Panc1 (cell line): ENCODE measurements around the gene ISM1. TPM values are rescaled to one million over a fixed set of nuclear protein-coding genes. Genes with fewer than 3 reads are reported as not detected.

Source experiments
- ATAC-seq: fragments of 200-7000 bp; cut with Tn5 transposase; 2 replicates; pipeline ENCODE4 v1.9.1; 2020; ENCODE audit warnings: mild to moderate bottlenecking, moderate library complexity
- BruUV-seq: library from RNA; stranded (reverse); fragments of 400-500 nt; replicated peaks from 2 replicates; lab custom pipeline; 2021; lab: Mats Ljungman, UMichigan
- CTCF ChIA-PET: fragments of 300-600 bp; sonication (Branson Sonifier 250); formaldehyde crosslinking; loops from one replicate; lab custom pipeline; 2022; ENCODE audit warnings: antibody characterized with exemption; lab: Charles Lee
- POLR2A ChIA-PET: fragments of 300-600 bp; sonication (Branson Sonifier 250); formaldehyde crosslinking; loops from one replicate; lab custom pipeline; 2022; ENCODE audit warnings: antibody characterized with exemption; lab: Charles Lee
- DNase-seq: peaks from one replicate; pipeline ENCODE4 v3.0.0-alpha.2; 2010; ENCODE audit warnings: low read depth, low spot score
- H3K27ac ChIP-seq: 2 replicates; pipeline ENCODE4 v1.5.1; 2011; ENCODE audit warnings: mild to moderate bottlenecking, low read length, inconsistent platforms
- H3K27me3 ChIP-seq: fragments of 200-500 bp; sonication (Bioruptor generic); 2 replicates; pipeline ENCODE4 v1.6.0; 2014; ENCODE audit warnings: low read length, inconsistent platforms; ENCODE audit not compliant: control insufficient read depth, insufficient read depth
- H3K36me3 ChIP-seq: fragments of 200-500 bp; sonication (Bioruptor generic); 2 replicates; pipeline ENCODE4 v1.5.1; 2014; ENCODE audit warnings: inconsistent platforms, mild to moderate bottlenecking, low read length, moderate library complexity; ENCODE audit not compliant: control insufficient read depth, insufficient read depth
- H3K4me1 ChIP-seq: 2 replicates; pipeline ENCODE4 v1.5.1; 2011; ENCODE audit warnings: inconsistent platforms, mild to moderate bottlenecking, low read length, moderate library complexity; ENCODE audit not compliant: control insufficient read depth, insufficient read depth
- H3K4me3 ChIP-seq, 2 experiments: 2 replicates each; pipeline ENCODE4 v1.5.1; 2011 to 2012; ENCODE audit warnings: low read depth in 2 of 2, low read length in 2 of 2, mild to moderate bottlenecking in 2 of 2, inconsistent platforms in 1 of 2, moderate library complexity in 1 of 2
- H3K9me3 ChIP-seq: fragments of 200-500 bp; sonication (Bioruptor generic); 2 replicates; pipeline ENCODE4 v1.5.1; 2014; ENCODE audit warnings: low read depth, mild to moderate bottlenecking, inconsistent platforms, low read length, moderate library complexity; ENCODE audit not compliant: control insufficient read depth, insufficient read depth
- POLR2AphosphoS5 ChIP-seq: IDR thresholded peaks from 2 replicates; pipeline ENCODE4 v1.6.1; 2012; ENCODE audit warnings: mild to moderate bottlenecking, low read depth, low read length, moderate library complexity
- SIN3A ChIP-seq: IDR thresholded peaks from 2 replicates; pipeline ENCODE4 v1.6.1; 2012; ENCODE audit warnings: low read depth, mild to moderate bottlenecking, low read length, moderate library complexity, borderline replicate concordance; ENCODE audit not compliant: insufficient read depth
- TCF7L2 ChIP-seq: IDR thresholded peaks from 2 replicates; pipeline ENCODE4 v1.6.1; 2011; ENCODE audit warnings: mild to moderate bottlenecking, low read depth, low read length, inconsistent platforms
- in situ Hi-C: cut with HindIII; loops from 2 replicates; pipeline ENCODE4 v1.10.0; 2016; ENCODE audit warnings: low sequenced_read_pairs, low pct_unique_long_range_greater_than_20kb
- intact Hi-C: fragments of 100-400 bp; cut with micrococcal nuclease; formaldehyde crosslinking; loops from one replicate; pipeline ENCODE4 v1.10.0; 2022; ENCODE audit not compliant: unreplicated experiment
- total RNA-seq: library from RNA; stranded (reverse); gene quantifications from one replicate; pipeline ENCODE4 v1.2.1, GENCODE V29; 2021; ENCODE audit not compliant: unreplicated experiment
- TF ChIP-seq, protein P1 (sequence below): fragments of 450-650 bp; IDR thresholded peaks from 2 replicates; pipeline ENCODE4 v1.5.1; 2017; ENCODE audit warnings: mild to moderate bottlenecking
- TF ChIP-seq, protein P2 (sequence below), 2 experiments: IDR thresholded peaks; 2 replicates each; pipeline ENCODE4 v1.6.1; 2011 to 2012; ENCODE audit warnings: low read depth in 2 of 2, control low read depth in 1 of 2, low read length in 1 of 2, mild to moderate bottlenecking in 1 of 2, moderate library complexity in 1 of 2; ENCODE audit not compliant: insufficient read depth in 1 of 2

ISM1 gene
- total RNA-seq, 1 experiment from 2014 or later: not detected

GRCh38 chr20:13271977-13272975, 51.2 kb downstream of the ISM1 start:
- Histone ChIP-seq H3K4me1 (no peaks in the 10 kb centered on the region), H3K4me3 (no peak overlapping the region), H3K9me3 (no peaks in the 10 kb centered on the region), H3K27ac (no peak overlapping the region), H3K27me3 (no peaks in the 10 kb centered on the region; the same call in 1 of the 2 replicates), H3K36me3 (no peaks in the 10 kb centered on the region)
- in situ Hi-C loops (no loop called here), intact Hi-C loops (no loop called here)
- no peak for TF ChIP-seq POLR2AphosphoS5
- TF ChIP-seq TCF7L2: no peak
- TF ChIP-seq, protein P1, sequence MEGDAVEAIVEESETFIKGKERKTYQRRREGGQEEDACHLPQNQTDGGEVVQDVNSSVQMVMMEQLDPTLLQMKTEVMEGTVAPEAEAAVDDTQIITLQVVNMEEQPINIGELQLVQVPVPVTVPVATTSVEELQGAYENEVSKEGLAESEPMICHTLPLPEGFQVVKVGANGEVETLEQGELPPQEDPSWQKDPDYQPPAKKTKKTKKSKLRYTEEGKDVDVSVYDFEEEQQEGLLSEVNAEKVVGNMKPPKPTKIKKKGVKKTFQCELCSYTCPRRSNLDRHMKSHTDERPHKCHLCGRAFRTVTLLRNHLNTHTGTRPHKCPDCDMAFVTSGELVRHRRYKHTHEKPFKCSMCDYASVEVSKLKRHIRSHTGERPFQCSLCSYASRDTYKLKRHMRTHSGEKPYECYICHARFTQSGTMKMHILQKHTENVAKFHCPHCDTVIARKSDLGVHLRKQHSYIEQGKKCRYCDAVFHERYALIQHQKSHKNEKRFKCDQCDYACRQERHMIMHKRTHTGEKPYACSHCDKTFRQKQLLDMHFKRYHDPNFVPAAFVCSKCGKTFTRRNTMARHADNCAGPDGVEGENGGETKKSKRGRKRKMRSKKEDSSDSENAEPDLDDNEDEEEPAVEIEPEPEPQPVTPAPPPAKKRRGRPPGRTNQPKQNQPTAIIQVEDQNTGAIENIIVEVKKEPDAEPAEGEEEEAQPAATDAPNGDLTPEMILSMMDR: no peak
- TF ChIP-seq, protein P2, sequence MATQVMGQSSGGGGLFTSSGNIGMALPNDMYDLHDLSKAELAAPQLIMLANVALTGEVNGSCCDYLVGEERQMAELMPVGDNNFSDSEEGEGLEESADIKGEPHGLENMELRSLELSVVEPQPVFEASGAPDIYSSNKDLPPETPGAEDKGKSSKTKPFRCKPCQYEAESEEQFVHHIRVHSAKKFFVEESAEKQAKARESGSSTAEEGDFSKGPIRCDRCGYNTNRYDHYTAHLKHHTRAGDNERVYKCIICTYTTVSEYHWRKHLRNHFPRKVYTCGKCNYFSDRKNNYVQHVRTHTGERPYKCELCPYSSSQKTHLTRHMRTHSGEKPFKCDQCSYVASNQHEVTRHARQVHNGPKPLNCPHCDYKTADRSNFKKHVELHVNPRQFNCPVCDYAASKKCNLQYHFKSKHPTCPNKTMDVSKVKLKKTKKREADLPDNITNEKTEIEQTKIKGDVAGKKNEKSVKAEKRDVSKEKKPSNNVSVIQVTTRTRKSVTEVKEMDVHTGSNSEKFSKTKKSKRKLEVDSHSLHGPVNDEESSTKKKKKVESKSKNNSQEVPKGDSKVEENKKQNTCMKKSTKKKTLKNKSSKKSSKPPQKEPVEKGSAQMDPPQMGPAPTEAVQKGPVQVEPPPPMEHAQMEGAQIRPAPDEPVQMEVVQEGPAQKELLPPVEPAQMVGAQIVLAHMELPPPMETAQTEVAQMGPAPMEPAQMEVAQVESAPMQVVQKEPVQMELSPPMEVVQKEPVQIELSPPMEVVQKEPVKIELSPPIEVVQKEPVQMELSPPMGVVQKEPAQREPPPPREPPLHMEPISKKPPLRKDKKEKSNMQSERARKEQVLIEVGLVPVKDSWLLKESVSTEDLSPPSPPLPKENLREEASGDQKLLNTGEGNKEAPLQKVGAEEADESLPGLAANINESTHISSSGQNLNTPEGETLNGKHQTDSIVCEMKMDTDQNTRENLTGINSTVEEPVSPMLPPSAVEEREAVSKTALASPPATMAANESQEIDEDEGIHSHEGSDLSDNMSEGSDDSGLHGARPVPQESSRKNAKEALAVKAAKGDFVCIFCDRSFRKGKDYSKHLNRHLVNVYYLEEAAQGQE (IDR thresholded peaks at IDR 0.05; ENCODE audit: insufficient read depth in 1 of 2, low read depth in 2 of 2, low read length in 1 of 2): no peak
- ATAC-seq: no peak
- CTCF ChIA-PET: no interaction called here
- no TSS peak for BruUV-seq
- POLR2A ChIA-PET: no interaction called here
- no peak for DNase-seq

DNA sequence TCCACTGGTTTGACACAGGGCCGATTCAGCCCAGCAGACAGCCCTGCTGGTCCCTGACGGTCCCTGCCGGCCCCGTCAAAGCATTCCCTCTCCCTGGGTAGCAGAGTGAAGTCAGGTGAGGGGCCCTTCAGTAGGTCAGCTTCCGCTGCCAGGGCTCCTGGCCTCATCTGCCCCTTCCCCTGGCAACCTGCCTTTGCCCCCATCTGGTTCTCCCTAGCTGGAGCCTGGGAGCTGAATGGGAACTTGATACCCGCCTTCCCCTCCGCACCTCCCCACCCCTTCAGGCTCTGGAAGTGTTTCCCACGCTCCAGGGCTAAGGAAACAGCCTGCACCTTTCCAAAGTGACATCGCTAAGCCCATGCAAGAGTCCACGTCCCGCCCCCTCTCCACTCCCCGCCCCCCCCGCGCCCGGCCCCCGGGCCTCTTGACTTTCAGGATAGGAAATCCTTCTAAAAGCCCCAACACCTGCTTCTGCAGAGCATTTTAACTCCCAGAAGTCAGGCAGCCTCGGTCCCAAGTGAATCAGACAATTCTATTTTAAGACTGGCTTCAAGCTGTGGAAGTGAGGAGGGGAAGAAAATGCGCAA, 53.3 kb downstream of the ISM1 start:
- CTCF ChIA-PET: no interaction called here
- no TSS peak for BruUV-seq
- in situ Hi-C loops: no loop called here

More for the DNA sequence above, 53.3 kb downstream of the ISM1 start:
- TF ChIP-seq SIN3A (no peak), TCF7L2 (no peak), POLR2AphosphoS5 (no peak)
- TF ChIP-seq, protein P2 (IDR thresholded peaks at IDR 0.05; ENCODE audit: insufficient read depth in 1 of 2, low read depth in 2 of 2, low read length in 1 of 2): no peak
- TF ChIP-seq, protein P1: no peak
- intact Hi-C loops: no loop called here
- Histone ChIP-seq H3K9me3 (no peaks in the 10 kb centered on the region), H3K4me1 (no peaks in the 10 kb centered on the region), H3K27ac (no peak overlapping the region), H3K4me3 (no peak overlapping the region), H3K27me3 (no peaks in the 10 kb centered on the region; the same call in 1 of the 2 replicates), H3K36me3 (no peaks in the 10 kb centered on the region)
- DNase-seq (no peak), ATAC-seq (no peak)
- POLR2A ChIA-PET: no interaction called here
